Fibroblast of lung (primary cell): Measurements from ENCODE around the gene PRDX6. TPM values are rescaled to one million over a fixed set of nuclear protein-coding genes. Genes with fewer than 3 reads are reported as not detected.

Experiments
- DNase-seq, 2 donors: peaks; one replicate each; pipeline versions ENCODE4 v3.0.0 to v3.0.0-alpha.2; 2010; ENCODE audit warnings: low read depth in 2 of 2
- H2AFZ ChIP-seq: 2 replicates; pipeline ENCODE4 v1.5.1; 2012; ENCODE audit warnings: low read length, control low read depth, inconsistent platforms
- H3K27ac ChIP-seq: 2 replicates; pipeline ENCODE4 v1.5.1; 2011; ENCODE audit warnings: low read length, control low read depth; ENCODE audit not compliant: insufficient read depth
- H3K27me3 ChIP-seq: 2 replicates; pipeline ENCODE4 v1.5.1; 2011; ENCODE audit warnings: mild to moderate bottlenecking, low read length; ENCODE audit not compliant: control insufficient read depth, insufficient read depth
- H3K36me3 ChIP-seq: 2 replicates; pipeline ENCODE4 v1.5.1; 2011; ENCODE audit warnings: low read length; ENCODE audit not compliant: control insufficient read depth, insufficient read depth
- H3K4me1 ChIP-seq: 2 replicates; pipeline ENCODE4 v1.5.1; 2011; ENCODE audit warnings: low read length; ENCODE audit not compliant: control insufficient read depth, insufficient read depth; ENCODE audit errors: extremely low read depth
- H3K4me2 ChIP-seq: 2 replicates; pipeline ENCODE4 v1.5.1; 2011; ENCODE audit warnings: low read length, control low read depth; ENCODE audit not compliant: insufficient read depth; ENCODE audit errors: extremely low read depth
- H3K4me3 ChIP-seq, 4 experiments: fragments of 200-600 bp in 1 of 4; sonication (generic) in 1 of 4; replicated peaks in 1 of 4; 2 replicates each; pipeline ENCODE4 v1.5.1; 2011 to 2016; ENCODE audit warnings: low read length in 4 of 4, low read depth in 3 of 4, mild to moderate bottlenecking in 3 of 4, control low read depth in 2 of 4, inconsistent platforms in 1 of 4, mixed read lengths in 1 of 4; ENCODE audit not compliant: insufficient read depth in 1 of 4; ENCODE audit errors: control extremely low read depth in 1 of 4
- H3K79me2 ChIP-seq: 2 replicates; pipeline ENCODE4 v1.5.1; 2012; ENCODE audit warnings: mild to moderate bottlenecking, low read length, inconsistent platforms; ENCODE audit not compliant: control insufficient read depth, insufficient read depth
- H3K9ac ChIP-seq: 2 replicates; pipeline ENCODE4 v1.5.1; 2011; ENCODE audit warnings: mild to moderate bottlenecking, low read length, control low read depth; ENCODE audit not compliant: insufficient read depth
- H3K9me3 ChIP-seq: 2 replicates; pipeline ENCODE4 v1.5.1; 2012; ENCODE audit warnings: low read depth, low read length; ENCODE audit not compliant: control insufficient read depth, insufficient read depth
- H4K20me1 ChIP-seq: 2 replicates; pipeline ENCODE4 v1.5.1; 2011; ENCODE audit warnings: low read length; ENCODE audit not compliant: control insufficient read depth, insufficient read depth; ENCODE audit errors: extremely low read depth
- EZH2 ChIP-seq: IDR thresholded peaks from 2 replicates; pipeline ENCODE4 v1.5.1; 2012; ENCODE audit warnings: low read length, control low read depth, mild to moderate bottlenecking; ENCODE audit errors: missing control alignments
- polyA plus RNA-seq, 2 donors: library from polyadenylated mRNA; depleted of rRNA in 1 of 2; stranded (reverse) in 1 of 2; unstranded in 1 of 2; fragments of >200 nt; gene quantifications; 2 replicates each; pipeline ENCODE4 v1.2.1, GENCODE V29; 2011 to 2012; ENCODE audit warnings: missing spikeins in 1 of 2
- total RNA-seq: library from RNA; depleted of rRNA; stranded (reverse); fragments of >200 nt; gene quantifications from 2 replicates; pipeline ENCODE4 v1.2.1, GENCODE V29; 2014
- TF ChIP-seq, protein P1 (sequence below), 2 donors: IDR thresholded peaks in 1 of 2; conservative IDR thresholded peaks in 1 of 2; 1 replicate in 1 of 2; 2 replicates in 1 of 2; pipeline ENCODE4 v1.5.1; 2011 to 2012; ENCODE audit warnings: low read length in 2 of 2, control low read depth in 1 of 2, inconsistent platforms in 1 of 2, low read depth in 1 of 2, mild to moderate bottlenecking in 1 of 2

PRDX6 gene
- total and polyA plus RNA-seq, 2 donors (not counting 1 experiment from before 2014, with no cell fraction given) = 183 to 384 TPM

DNA sequence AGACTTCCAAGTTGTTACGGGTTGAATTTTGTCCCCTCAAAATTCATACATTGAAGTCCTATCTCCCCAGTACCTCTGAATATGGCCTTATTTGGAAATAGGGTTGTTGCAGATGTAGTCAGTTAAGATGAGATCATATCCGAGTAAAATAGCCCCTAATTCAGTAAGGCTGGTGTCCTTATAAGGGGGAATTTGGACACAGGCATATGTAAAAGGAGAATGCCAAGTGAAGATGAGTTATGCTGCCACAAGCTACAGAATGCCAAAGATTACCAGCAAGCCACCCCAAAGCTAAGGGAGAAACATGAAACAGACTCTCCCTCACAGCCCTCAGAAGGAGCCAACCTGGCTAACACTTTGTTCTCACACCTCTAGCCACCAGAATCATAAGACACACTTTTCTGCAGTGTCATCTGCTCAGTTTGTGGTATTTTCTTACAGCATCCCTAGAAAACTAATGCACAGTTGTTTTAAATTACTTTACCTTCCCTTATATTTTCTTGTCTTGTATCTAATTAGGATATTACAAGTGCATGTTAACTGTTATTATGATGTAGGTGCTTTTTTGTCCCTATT lies 43.3 kb upstream of the PRDX6 start:
- no peaks in the 10 kb centered on the region for H3K79me2 ChIP-seq
- no peak overlapping the region for H3K9ac ChIP-seq
- H3K4me1 ChIP-seq = peaks cover 11% of the 10 kb centered on the region
- H3K4me3 ChIP-seq = no peak overlapping the region
- no peak for DNase-seq
- H3K27me3 ChIP-seq = no peaks in the 10 kb centered on the region
- H3K36me3 ChIP-seq = no peaks in the 10 kb centered on the region
- no peak overlapping the region for H3K4me2 ChIP-seq
- no peaks in the 10 kb centered on the region for H3K9me3 ChIP-seq
- TF ChIP-seq, protein P1, sequence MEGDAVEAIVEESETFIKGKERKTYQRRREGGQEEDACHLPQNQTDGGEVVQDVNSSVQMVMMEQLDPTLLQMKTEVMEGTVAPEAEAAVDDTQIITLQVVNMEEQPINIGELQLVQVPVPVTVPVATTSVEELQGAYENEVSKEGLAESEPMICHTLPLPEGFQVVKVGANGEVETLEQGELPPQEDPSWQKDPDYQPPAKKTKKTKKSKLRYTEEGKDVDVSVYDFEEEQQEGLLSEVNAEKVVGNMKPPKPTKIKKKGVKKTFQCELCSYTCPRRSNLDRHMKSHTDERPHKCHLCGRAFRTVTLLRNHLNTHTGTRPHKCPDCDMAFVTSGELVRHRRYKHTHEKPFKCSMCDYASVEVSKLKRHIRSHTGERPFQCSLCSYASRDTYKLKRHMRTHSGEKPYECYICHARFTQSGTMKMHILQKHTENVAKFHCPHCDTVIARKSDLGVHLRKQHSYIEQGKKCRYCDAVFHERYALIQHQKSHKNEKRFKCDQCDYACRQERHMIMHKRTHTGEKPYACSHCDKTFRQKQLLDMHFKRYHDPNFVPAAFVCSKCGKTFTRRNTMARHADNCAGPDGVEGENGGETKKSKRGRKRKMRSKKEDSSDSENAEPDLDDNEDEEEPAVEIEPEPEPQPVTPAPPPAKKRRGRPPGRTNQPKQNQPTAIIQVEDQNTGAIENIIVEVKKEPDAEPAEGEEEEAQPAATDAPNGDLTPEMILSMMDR (conservative IDR thresholded peaks at IDR 0.05 in 1 of 2, IDR thresholded peaks at IDR 0.05 in 1 of 2; ENCODE audit: low read depth in 1 of 2, low read length in 2 of 2) = no peak
- TF ChIP-seq EZH2 = no peak
- no peaks in the 10 kb centered on the region for H4K20me1 ChIP-seq
- no peak overlapping the region for H3K27ac ChIP-seq
- no peak overlapping the region for H2AFZ ChIP-seq

DNA sequence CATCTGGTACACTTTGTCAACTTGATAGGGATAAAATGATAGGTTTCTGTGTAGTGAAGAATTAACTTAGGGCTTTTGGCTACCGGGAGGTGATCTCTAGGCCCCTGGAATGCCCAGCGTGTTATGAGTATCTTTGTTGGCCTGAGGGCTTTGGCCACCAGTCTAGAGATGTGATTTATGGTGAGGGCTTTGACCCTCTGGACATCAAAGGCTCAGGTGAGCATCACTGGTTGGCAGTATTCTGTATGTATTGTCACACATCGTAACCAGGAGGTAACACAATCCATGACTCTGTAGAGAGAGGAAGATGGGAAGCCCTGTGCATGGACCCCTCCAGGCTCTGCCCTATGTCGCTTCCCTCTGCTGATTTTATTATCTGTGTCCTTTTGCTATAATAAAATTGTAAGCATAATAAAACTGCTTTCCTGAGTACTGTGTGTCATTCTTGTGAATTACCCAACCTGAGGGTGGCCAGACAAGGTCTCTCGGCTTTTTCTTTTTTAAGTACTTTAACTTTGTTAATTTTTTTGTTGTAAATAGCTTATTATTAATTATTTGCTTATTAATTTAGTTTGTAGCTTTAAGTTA lies 40.2 kb upstream of the PRDX6 start:
- H2AFZ ChIP-seq = no peak overlapping the region
- no peak for DNase-seq
- no peaks in the 10 kb centered on the region for H3K36me3 ChIP-seq
- no peaks in the 10 kb centered on the region for H3K79me2 ChIP-seq
- no peak overlapping the region for H3K9ac ChIP-seq
- no peaks in the 10 kb centered on the region for H3K4me1 ChIP-seq
- H3K9me3 ChIP-seq = no peaks in the 10 kb centered on the region
- no peak overlapping the region for H3K4me2 ChIP-seq
- no peaks in the 10 kb centered on the region for H3K27me3 ChIP-seq
- no peak overlapping the region for H3K4me3 ChIP-seq
- no peak overlapping the region for H3K27ac ChIP-seq
- TF ChIP-seq, protein P1 (conservative IDR thresholded peaks at IDR 0.05 in 1 of 2, IDR thresholded peaks at IDR 0.05 in 1 of 2; ENCODE audit: low read depth in 1 of 2, low read length in 2 of 2) = no peak
- no peak for TF ChIP-seq EZH2
- no peaks in the 10 kb centered on the region for H4K20me1 ChIP-seq

DNA sequence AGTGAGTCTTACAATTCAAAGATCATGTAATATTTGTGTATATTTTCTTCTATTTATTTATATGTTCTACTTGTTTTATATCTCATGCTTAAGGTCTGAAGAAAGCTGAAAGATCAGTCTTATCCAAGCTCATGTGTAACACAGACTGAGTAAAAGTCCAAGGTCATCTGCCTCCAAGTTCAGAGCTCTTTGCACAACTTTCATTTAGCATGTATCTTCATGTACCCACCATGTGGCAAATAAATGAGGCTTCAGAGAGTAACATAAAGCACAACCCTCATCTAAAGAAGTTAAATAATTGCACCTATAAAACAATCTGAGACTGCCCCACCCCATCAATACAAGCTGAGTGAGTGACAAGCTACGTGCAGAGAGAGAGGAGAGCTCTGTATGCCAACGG lies 38.5 kb upstream of the PRDX6 start:
- TF ChIP-seq, protein P1 (conservative IDR thresholded peaks at IDR 0.05 in 1 of 2, IDR thresholded peaks at IDR 0.05 in 1 of 2; ENCODE audit: low read depth in 1 of 2, low read length in 2 of 2) = no peak
- no peak for TF ChIP-seq EZH2
- Histone ChIP-seq H3K27me3 (no peaks in the 10 kb centered on the region), H2AFZ (no peak overlapping the region), H4K20me1 (no peaks in the 10 kb centered on the region), H3K9me3 (no peaks in the 10 kb centered on the region), H3K27ac (no peak overlapping the region), H3K4me3 (no peak overlapping the region), H3K4me2 (no peak overlapping the region), H3K36me3 (no peaks in the 10 kb centered on the region), H3K9ac (no peak overlapping the region), H3K79me2 (no peaks in the 10 kb centered on the region), H3K4me1 (no peaks in the 10 kb centered on the region)
- no peak for DNase-seq
